ENCODE data around the gene KCNG2.

Gene KCNG2

DNA sequence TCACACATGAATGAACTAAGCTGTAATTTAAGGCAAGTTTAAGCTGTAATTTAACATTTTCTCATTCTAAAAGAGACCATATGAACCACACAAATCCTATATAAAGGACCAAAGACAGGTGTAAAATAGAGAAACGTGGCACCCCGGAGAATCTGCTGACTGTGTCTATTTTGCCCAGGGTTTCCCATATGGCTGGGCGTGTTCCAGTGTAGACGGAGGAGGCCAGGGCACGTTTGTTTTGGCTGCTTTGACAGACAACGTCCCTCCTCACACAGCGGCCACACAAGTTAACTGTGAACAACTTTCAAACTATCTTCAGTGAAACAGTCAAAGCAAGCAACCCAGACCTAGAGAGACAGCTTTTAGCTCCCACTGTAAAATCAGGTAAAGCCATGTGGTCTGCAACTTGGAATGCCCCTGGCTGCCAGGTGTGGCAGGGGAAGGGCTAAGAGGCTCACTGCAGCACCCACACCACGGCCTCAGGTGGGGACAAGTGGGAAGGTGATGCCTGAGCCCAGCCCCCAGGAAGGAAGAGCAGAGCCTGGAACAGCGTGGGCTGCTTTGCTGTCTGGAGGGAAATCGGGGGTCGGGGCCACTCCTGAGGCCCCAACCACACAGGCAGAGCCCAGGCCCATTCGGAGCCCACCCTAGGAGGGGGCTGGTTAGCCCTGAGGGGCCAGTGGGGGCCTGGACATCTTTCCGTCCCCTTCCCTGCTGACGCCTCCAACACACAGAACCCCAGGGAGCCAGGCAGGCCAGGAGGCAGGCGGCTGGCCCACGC, 113.0 kb downstream of the KCNG2 start:
- no peak for DNase-seq (ENCODE audit: low read depth)

DNA sequence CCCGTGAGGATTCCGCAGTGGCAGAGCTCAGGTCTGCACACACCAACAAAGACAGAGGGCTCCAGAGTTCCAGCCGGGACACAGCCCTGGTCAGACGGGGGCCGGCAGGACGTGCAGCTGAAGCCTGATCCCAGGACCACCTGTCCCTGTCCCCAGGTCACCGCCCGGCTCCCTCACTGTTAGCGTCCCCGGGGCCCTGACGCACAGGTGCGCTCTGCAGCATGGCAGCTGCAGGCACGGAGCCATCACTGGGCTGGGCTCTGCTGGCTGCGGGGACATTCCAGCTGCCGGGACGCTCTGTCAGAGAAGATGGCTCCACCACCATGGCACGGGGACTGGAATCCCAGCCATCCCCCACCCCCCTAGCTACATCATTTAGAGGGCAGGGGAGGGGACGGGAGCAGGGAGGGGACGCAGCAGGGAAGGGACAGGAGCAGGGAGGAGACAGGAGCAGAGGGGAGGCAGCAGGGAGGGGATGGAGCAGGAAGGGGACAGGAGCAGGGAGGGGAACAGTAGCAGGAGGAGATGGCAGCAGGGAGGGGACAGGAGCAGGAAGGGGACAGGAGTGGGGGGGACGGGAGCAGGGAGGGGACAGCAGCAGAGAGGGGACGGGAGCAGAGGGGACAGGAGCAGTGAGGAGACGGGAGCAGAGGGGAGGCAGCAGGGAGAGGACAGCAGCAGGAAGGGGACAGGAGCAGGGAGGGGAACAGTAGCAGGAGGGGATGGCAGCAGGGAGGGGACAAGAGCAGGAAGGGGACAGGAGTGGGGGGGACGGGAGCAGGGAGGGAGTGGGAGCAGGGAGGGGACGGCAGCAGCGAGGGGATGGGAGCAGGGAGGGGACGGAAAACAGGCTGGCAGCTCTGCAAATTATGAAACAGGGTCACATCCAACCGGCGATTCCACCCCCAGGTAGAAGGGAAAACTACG, 113.9 kb downstream of the KCNG2 start:
- no peak for DNase-seq (ENCODE audit: low read depth)

DNA sequence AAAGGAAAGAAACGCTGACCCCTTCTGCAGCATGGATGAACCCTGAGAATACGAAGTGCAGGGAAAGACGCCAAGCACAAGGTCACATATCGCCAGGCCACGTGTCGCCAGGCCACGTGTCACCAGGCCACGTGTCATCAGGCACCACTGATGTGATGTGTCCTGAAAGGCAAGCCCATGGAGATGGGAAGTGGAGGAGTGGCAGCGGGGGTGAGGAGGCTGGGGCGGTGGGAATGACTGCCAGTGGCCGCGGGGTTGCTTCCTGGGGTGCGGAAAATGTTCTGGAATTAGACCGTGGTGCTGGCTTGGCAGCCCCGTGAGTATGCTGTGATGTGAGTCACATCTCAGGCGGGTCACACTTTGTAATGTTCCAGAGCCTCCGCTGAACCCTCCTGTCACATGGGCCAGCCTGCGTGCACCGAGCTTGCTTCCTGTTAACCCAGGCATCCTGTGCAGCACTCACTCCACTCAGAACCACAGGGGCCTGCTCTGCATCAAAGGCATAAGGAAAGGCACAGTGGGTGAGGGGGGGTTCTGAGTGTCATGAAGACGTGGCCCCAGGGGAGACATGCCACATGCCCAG, 114.8 kb downstream of the KCNG2 start:
- no peak for DNase-seq (ENCODE audit: low read depth)

DNA sequence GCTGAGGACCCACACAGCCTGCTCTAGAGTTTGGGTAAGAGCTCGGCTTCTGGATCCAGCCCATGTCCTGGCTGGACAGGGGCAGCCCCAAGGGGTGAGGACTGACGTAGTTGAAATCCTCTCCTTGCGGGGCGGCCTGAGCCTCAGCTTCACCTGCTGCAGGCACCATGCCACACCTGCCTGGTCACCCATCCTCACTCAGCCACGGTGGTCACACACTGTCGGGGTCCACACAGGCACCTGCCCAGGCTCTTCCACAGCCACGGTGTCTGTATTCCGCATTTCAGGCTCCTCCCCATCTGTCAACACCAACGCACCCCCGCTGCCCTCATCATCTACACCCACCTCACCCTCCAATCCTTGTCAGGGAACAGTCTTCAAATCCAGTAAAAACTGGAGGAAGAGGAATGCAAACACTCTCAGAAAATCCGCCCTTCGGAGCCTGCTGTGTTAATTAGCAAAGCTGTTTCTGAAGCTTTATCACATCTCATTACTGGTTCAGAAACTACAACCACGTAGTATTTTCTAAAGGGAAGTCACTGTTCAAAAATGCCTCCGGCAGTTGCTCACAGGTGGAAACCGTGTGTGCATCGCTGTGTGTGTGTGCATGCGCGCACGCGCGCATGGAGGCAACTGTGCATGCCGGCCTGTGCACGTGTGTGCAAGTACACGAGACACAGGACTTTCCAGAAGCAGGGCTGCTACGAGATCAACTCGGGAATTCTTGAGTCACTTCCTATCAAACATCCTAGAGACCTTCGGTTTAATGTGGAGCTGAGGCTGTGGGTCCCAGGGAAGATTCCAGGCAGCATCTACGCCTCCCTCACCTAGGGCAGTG, 115.5 kb downstream of the KCNG2 start:
- DNase-seq (ENCODE audit: low read depth), result no peak

DNA sequence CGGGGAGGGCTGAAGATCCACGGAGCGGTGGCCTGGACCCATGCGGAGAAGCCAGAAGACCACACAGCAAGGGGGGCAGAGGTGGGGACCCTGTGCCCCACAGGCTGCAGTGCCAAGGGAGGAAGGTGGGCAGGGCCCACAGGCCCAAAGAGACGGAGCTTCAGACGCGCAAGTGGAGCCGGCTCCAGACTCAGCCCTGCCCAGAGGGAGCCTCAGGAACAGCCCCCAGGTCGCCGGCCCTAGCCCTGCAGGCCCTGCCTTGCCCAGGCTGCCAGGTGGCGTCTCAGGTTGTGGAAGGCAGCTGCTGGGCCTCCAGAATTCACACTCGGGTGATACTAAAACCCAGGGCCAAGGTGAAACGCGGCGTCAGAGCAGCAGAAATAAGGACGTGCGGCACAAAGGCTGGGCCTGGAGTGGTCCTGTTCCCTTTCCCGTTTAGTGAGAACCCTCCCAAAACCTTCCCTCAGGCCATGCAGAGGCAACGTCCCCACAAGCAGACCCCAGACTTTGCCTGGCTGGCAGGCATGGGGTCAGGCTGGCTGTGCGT, 116.9 kb downstream of the KCNG2 start:
- DNase-seq (ENCODE audit: low read depth), result no peak

DNA sequence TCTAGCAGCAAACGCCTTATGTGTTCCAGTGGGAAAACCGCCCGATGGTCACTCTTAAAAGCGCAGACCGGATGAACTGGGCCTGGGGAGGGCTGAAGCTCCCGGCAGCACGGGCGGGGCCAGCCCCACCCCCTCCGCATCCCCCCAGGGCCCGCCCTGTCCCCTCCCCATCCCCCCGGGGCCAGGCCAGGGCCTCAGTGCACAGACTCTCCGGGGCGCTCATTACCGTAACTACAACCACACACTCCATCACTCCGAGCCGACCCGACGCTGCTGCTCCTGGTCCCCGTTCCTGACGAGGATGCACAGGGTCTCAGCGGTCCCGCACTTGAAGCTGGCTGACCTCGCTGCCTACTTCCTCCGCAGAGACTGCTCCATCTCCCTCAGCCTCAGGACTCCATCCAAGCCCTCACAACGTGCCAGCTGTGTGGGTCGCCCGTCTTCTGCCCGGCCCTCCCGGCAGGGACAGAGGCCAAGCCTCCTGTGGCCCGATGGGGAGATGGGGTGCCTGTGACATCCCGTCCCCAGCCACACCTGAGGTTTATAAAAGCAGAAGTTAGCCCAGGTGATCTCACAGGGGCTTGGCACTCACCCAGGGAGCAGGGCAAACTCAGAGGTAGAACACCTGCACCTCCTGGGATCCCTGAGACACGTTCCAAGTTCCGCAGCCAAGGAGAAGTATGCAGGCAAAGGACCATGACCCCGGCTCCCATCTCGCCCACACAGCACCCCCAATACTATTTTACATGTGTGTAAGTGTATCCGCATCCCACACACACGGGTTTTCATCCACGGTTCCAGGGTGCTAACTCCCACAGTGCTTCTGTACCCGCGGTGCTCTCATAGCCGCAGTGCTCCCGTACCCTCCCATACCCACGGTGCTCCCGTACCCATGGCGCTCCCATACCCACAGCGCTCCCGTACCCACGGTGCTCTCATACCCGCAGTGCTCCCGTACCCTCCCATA, 117.7 kb downstream of the KCNG2 start:
- no peak for DNase-seq (ENCODE audit: low read depth)

DNA sequence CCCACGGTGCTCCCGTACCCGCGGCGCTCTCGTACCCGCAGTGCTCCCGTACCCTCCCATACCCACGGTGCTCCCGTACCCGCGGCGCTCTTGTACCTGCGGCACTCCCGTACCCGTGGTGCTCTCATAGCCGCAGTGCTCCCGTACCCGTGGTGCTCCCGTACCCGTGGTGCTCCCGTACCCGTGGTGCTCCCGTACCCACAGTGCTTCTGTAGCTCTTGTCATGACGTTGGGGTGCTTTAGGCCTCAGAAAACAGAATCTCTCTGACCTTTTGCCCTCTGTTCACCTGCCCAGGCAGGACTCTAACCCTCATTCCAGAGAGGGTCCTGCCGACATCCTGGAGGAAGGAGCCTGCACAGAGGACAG, 118.4 kb downstream of the KCNG2 start:
- DNase-seq (ENCODE audit: low read depth), result no peak

DNA sequence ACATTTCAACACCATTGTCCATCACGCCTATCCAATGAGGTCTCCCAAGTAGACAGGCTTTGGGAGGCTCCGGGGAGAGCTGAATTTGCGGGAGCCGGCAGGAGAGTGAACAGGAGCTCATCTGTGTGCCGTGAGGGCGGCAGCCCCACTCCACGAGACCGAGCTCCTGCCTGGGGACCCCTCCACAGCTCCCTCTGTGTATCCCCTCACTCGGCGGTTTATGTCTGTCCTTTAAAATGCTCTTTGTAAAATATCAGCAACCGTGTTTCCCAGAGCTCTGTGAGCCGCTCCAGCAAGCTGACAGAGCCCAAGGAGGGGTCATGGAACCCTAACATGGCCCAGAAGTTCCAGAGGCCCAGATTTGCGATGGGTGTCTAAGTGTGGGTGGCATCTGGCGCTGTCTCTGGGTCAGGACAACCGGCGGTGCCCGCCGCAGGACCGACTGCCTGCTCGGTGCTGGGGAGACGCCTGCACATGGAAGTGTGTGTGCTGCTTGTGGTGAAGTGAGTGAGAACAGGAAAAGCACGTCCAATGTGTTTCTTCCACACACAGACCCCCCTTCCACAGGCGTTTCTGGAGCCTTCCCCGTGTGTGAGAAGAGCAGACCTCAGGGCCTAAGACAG, 118.9 kb downstream of the KCNG2 start:
- DNase-seq (ENCODE audit: low read depth), result no peak

DNA sequence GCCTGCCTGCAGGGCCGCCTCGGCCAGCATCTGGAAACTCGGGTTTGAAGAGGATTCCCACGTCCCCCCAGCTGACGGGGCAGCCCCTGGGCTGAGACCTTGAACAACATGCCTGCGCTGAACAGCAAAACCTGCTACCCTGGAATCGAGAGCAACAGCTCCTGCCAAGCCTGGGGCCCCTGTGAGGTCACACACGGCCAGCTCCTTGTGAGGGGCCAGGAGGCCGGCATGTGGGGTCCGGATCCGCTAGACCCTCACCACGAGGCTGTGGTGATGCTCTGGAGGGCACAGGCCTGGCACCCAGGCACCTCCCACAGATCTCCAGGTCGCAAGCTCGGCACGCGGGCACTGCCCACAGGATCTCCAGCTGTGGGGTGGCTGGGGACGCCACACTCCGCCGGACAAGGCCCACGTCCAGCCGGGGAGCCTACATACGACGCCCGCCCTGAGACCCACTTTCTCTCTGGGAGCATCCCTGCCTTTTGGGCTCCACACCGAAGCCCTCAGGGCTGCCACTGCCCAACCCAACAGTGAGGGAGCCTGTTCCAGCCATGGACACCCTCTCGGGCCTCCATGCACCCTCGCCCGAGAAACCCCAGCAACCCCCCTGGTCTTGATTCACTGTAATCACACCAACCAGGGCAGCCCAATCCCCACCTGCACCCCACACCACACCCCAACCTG, 119.6 kb downstream of the KCNG2 start:
- DNase-seq (ENCODE audit: low read depth), result no peak

DNA sequence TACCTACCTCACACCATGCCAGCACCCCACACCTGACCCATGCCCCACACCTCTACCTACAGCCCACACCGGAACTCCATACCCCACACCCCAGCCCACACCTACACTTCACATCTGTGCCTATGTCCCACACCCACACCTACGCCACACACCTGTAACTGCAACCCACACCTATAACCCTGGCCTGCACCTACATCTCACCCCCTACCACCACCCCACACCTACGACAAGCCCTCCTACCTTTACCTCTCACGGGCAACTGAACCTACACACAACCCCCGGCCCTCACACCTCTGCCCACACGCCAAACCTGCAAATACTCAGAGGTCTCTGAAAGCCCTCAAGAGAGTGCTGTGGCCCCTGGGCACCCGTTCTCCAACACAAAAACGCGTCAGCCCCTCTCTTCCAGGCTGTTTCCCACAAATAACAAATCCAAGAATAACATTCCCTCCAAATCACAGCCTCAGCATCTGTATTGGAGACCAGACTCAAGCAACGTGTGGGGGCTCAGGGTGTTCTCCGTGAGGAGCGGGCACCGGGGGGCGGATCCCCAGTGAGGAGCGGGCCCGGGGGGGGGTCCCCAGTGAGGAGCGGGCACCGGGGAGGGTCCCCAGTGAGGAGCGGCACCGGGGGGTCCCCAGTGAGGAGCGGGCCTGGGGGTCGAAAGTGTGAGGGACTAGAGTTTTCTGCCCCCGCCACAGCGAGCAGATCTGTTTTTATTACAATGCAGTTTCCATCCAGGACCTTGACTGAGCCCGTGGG, 120.3 kb downstream of the KCNG2 start:
- no peak for DNase-seq (ENCODE audit: low read depth)

DNA sequence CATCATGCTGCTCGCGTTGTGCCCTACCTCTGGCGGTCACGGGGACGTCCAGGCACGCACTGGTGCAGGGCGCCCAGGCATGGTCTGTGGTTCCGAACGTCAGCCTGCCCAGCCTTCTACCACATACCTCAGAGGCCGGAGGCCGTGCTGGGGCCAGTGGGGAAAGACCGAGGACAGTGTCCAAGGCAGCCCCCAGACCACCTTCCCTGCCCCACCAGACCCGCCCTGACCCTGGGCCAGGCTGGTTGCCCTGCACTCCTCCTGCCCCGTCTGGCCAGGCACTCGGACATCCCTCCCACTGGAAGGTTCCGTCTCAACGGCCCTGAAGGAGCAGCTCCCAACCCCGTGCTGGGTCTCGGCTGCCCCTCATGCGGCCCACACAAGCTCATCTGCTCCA, 120.9 kb downstream of the KCNG2 start:
- DNase-seq (ENCODE audit: low read depth), result no peak

DNA sequence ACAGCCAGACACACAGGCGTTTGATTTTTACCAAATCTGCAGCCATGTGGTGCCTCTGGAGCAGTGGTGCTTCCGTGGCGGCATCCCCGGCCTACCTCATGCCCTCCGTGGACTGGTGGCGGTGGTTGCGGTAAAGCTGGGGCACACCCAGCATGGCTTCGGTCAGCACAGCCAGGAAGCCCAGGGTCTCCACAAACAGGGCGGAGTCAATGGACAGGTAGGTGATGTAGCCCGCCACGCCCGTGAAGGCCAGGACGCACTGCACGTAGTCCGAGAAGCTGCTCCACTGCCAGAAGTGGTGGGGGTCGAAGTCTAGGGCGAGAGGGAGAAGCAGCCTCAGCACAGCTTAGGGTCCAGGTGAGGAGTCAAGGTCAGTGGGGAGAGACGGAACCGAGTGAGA, 121.4 kb downstream of the KCNG2 start:
- DNase-seq (ENCODE audit: low read depth), result no peak

DNA sequence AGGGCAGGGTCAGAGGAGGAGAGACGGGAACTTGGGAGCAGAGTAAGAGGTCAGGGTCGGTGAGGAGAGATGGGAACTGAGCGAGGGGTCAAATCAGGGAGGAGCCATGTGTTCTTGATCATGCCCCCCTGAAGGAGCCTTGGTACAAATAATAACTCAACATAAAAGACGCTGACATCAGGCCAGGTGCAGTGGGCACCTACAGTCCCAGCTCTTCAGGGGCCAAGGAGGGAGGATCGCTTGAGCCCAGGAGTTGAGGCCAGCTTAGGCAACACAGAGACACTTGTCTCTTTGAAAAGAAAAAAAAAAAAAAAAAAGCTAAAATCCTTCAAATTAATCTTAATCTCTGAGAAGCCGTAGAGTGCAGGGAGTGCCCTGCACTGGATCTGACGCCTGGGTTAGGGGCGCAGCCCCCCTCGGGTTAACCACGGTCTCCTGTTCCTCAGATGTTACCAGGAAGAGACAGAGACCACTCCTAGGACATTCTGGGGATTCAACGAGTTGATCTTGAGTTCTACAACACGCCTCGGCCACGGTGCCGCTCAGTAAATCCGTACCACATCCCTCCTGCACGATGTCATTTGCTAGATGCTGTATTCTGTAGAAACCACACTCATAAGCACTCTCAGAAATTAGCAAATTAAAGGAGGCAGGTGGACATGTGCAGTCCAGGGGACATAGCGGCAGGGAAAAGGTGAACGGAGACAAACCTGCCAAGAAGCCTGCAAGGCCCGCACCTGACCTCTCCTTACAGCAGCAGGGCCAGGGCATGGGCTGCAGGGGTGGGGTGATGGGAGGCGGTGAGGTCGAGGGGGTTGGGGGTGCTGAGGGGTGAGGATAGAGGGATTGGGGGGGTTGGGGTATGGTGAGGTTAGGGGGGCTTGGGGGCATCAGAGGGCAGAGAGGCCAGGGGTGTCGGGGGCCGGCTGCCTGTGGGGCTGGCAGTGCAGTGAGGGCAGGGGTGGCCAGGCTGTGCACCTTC, 124.5 kb downstream of the KCNG2 start:
- no peak for DNase-seq (ENCODE audit: low read depth)

DNA sequence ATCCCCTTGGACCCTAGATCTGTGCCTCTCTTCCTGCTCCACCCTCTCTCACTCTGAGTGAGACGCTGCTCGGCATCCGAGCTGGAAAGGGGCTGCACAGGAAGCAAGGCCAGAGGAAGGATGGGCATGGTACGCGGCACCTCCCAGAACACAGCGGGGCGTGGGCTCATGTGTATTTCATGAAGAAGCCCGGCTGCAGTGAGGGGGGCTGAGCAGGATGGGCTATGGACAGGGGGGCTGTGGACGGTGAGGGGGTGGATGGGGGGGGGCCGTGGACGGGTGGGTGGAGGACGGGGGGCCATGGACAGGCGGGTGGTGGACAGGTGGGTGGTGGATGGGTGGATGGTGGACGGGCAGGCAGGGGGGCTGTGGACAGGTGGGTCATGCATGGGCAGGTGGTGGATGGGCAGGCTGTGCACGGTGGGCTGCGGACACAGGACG, 125.3 kb downstream of the KCNG2 start:
- no peak for DNase-seq (ENCODE audit: low read depth)

DNA sequence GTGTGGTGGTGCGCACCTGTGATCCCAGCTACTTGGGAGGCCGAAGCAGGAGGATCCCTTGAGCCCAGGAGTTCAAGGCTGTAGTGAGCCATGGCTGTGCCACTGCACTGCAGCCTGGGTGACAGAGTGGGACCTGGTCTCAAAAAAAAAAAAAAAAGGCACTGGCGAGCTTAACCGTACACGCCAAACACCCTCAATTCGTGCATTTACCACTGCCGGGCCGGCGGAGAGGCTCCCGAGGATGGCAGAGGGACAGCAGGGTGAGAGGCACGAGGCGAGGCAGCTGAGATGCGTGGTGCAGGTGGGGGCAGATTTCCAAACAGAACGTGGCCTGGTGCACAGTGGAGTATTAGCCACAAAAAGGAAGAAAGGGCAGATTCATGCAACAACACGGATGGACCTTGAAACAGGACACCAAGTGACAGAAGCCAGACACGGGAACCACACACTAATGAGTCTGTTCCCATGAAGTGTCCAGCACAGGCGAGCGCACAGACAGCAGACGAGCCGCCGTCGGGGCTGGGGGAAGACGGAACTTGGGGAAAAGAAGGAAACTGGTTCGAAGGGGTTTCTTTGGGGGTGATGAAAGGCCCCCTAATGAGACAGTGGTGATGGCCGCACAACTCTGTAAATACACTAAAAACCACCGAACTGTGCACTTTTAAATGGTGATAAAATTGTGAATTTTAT, 126.3 kb downstream of the KCNG2 start:
- DNase-seq (ENCODE audit: low read depth), result no peak

DNA sequence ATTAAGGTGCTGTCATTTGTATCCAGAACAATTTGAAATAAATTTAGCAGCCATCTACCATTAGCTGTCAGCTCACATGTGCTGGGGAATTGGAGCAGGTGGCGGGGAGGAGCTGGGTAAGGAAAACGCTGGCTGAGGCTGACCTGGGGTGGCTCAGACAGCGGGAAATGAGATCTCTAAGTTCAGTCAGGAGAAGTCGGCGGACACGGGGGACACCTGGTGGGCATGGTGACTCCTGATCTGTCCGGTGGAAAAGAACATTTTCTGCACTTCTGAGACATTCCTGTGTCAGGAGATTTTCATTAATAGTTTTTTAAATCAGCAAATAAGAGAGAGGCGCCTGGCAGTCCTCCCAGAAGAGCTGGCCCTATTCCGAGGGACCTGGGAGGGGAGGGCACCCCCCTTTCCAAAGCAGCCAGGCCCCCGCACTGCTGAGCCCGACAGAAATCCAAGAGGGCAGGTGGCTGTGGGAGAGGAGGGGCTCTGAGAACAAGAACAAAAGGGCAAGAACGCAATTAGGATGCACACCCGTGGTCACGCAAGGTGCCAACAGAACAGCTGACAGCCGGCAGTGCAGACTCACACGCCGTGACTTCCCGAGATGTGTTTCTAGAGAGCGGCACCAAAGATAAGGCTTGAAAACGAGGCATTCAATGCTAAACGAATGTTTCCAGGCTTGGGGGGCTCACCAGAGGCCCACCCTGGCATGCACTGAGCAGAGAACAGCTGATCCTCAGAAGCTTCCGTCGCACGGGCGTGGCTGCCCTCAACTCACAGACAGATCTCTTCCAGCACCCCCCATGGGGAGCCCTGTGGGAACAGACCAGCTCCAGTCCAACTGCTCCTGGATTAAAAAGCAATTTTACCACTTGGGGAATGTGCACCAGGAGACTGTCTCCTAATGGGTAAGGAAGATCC, 127.3 kb downstream of the KCNG2 start:
- no peak for DNase-seq (ENCODE audit: low read depth)

Data from GM04504 (cell line).